ENCODE measurements around the gene TEKTIP1. TPM values are rescaled to one million over a fixed set of nuclear protein-coding genes. Genes with fewer than 3 reads are reported as not detected.

Gene TEKTIP1
- polyA plus RNA-seq, 1 donor from 2014 or later: not detected

DNA sequence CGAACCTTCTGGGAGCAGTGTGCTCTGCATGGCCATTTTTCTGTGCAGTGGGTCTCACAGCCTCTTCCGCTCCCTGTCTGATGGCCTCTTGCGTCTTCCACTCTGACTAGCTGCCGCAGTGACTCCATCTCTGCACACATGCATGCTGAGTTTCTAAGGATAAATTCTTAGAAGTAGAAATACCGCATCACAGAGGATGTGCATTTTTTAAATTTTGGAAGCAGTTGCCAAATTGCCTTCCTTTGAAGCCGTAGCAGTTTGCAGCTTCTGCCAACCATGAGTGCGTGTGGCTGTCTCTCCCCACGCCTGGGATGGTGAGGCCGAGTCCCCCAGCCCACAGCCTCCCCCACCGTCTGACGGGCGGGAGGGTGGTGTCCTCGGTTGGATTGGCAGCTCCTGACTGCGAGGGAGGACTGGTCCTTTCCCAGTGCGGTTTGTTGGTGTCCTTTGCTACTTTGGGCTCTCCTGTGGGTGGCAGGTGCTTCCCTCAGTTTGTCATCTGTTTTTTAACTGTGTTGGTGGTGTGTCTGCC, 23.0 kb upstream of the TEKTIP1 start (continued):
- TF ChIP-seq, protein P1, sequence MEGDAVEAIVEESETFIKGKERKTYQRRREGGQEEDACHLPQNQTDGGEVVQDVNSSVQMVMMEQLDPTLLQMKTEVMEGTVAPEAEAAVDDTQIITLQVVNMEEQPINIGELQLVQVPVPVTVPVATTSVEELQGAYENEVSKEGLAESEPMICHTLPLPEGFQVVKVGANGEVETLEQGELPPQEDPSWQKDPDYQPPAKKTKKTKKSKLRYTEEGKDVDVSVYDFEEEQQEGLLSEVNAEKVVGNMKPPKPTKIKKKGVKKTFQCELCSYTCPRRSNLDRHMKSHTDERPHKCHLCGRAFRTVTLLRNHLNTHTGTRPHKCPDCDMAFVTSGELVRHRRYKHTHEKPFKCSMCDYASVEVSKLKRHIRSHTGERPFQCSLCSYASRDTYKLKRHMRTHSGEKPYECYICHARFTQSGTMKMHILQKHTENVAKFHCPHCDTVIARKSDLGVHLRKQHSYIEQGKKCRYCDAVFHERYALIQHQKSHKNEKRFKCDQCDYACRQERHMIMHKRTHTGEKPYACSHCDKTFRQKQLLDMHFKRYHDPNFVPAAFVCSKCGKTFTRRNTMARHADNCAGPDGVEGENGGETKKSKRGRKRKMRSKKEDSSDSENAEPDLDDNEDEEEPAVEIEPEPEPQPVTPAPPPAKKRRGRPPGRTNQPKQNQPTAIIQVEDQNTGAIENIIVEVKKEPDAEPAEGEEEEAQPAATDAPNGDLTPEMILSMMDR (IDR thresholded peaks at IDR 0.05; ENCODE audit: poor library complexity, severe bottlenecking): no peak

DNA sequence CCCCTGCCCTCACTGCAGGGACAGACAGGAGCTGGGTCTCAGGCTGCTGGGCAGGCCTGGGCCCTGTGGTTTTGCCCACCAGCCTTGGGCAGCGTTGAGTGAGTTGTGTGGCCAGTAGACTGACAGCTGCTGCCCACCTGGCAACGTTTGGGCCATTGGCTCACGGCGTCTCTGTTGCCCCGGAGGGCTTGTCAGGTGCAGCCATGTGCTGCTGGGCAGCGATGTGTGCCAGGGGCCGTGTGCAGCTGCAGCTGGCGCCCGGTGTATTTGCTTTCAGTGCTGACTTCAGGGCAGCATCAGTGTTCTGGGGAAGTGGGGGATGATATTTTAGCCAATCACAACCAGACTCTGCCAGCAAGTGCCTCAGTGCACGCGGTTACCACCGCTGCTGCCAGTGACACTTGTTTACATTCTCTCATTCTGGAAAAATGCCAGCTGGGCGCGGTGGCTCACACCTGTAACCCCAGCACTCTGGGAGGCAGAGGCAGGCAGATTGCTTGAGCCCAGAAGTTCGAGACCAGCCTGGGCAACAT, 22.2 kb upstream of the TEKTIP1 start:
- Histone ChIP-seq H2AFZ (ENCODE audit: low read depth, low read length) (no peak overlapping the region), H3K36me3 (ENCODE audit: insufficient read depth, low read length) (no peaks in the 10 kb centered on the region), H3F3A (ENCODE audit: insufficient read depth, low read length, poor library complexity, severe bottlenecking) (no peaks in the 10 kb centered on the region), H3K27me3 (ENCODE audit: insufficient read depth, low read depth, low read length) (no peaks in the 10 kb centered on the region), H3K9me3 (ENCODE audit: low read length) (no peaks in the 10 kb centered on the region), H3K4me3 (ENCODE audit: low read length) (no peak overlapping the region), H3K27ac (ENCODE audit: low read length) (no peak overlapping the region), H3K9me2 (ENCODE audit: insufficient read depth, low read length) (no peaks in the 10 kb centered on the region), H4K20me1 (ENCODE audit: insufficient read depth) (peaks cover 22% of the 10 kb centered on the region), H3K79me2 (replicated peaks; ENCODE audit: insufficient read depth, low read length) (peaks cover 46% of the 10 kb centered on the region), H3K9ac (ENCODE audit: low read length) (no peak overlapping the region), H3K4me2 (ENCODE audit: low read length) (no peak overlapping the region)
- TF ChIP-seq RAD21 (conservative IDR thresholded peaks at IDR 0.05): no peak
- no peak for TF ChIP-seq SMC3 (conservative IDR thresholded peaks at IDR 0.05; ENCODE audit: poor library complexity)
- TF ChIP-seq MXI1 (conservative IDR thresholded peaks at IDR 0.05; ENCODE audit: poor library complexity, severe bottlenecking): no peak
- TF ChIP-seq, protein P1 (IDR thresholded peaks at IDR 0.05; ENCODE audit: poor library complexity, severe bottlenecking): no peak
- TF ChIP-seq EP300 (conservative IDR thresholded peaks at IDR 0.05; ENCODE audit: poor library complexity, severe bottlenecking): no peak
- TF ChIP-seq POLR2AphosphoS5 (IDR thresholded peaks at IDR 0.05): no peak
- no peak for TF ChIP-seq TAF1 (IDR thresholded peaks at IDR 0.05; ENCODE audit: low read depth)
- TF ChIP-seq EZH2 (IDR thresholded peaks at IDR 0.05; ENCODE audit: borderline replicate concordance, insufficient read depth, low read length, poor library complexity, severe bottlenecking): no peak
- TF ChIP-seq, protein P2, sequence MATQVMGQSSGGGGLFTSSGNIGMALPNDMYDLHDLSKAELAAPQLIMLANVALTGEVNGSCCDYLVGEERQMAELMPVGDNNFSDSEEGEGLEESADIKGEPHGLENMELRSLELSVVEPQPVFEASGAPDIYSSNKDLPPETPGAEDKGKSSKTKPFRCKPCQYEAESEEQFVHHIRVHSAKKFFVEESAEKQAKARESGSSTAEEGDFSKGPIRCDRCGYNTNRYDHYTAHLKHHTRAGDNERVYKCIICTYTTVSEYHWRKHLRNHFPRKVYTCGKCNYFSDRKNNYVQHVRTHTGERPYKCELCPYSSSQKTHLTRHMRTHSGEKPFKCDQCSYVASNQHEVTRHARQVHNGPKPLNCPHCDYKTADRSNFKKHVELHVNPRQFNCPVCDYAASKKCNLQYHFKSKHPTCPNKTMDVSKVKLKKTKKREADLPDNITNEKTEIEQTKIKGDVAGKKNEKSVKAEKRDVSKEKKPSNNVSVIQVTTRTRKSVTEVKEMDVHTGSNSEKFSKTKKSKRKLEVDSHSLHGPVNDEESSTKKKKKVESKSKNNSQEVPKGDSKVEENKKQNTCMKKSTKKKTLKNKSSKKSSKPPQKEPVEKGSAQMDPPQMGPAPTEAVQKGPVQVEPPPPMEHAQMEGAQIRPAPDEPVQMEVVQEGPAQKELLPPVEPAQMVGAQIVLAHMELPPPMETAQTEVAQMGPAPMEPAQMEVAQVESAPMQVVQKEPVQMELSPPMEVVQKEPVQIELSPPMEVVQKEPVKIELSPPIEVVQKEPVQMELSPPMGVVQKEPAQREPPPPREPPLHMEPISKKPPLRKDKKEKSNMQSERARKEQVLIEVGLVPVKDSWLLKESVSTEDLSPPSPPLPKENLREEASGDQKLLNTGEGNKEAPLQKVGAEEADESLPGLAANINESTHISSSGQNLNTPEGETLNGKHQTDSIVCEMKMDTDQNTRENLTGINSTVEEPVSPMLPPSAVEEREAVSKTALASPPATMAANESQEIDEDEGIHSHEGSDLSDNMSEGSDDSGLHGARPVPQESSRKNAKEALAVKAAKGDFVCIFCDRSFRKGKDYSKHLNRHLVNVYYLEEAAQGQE (IDR thresholded peaks at IDR 0.05; ENCODE audit: borderline replicate concordance): no peak

All from neural cell (in vitro differentiated cells).